VCaP (cell line): Measurements from ENCODE around the gene RASGRF2.

Source experiments
- H3K27ac ChIP-seq: fragments of 450-650 bp; 2 replicates; pipeline ENCODE4 v1.5.1; 2017
- CTCF ChIP-seq: fragments of 450-650 bp; conservative IDR thresholded peaks from 2 replicates; pipeline ENCODE4 v1.5.1; 2017; ENCODE audit warnings: mild to moderate bottlenecking, moderate library complexity

The RASGRF2 gene

GRCh38 chr5:81140943-81141342 is 180.8 kb downstream of the RASGRF2 start:
- no peak for TF ChIP-seq CTCF
- H3K27ac ChIP-seq = no peak overlapping the region

DNA sequence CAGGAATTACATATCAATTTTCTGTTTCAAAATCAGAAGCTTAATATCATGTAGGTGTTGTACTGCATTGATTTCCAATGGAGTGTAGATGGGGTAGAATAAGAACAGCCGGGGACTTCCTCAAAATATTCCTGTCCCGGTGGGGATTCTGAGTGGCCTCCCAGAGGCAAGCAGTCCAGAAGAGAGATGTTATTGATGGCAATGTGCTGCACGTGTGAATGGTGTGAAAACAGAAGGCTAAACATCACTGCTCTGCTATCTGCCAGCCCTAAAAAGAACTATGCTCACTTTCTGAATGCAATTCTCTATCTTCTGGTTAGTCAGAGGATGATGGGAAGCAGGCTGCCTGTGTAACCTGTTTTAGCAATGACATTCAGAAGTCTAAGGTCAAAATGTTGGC is 181.9 kb downstream of the RASGRF2 start:
- TF ChIP-seq CTCF = no peak
- H3K27ac ChIP-seq = no peak overlapping the region

GRCh38 chr5:81145329-81145935 is 185.3 kb downstream of the RASGRF2 start:
- no peak for TF ChIP-seq CTCF
- H3K27ac ChIP-seq = no peak overlapping the region

- no peak for TF ChIP-seq CTCF
- no peak overlapping the region for H3K27ac ChIP-seq
Observed at GRCh38 chr5:81146031-81146430, 185.9 kb downstream of the RASGRF2 start.

- H3K27ac ChIP-seq = no peak overlapping the region
Observed at GRCh38 chr5:81147011-81147885, 187.1 kb downstream of the RASGRF2 start.

DNA sequence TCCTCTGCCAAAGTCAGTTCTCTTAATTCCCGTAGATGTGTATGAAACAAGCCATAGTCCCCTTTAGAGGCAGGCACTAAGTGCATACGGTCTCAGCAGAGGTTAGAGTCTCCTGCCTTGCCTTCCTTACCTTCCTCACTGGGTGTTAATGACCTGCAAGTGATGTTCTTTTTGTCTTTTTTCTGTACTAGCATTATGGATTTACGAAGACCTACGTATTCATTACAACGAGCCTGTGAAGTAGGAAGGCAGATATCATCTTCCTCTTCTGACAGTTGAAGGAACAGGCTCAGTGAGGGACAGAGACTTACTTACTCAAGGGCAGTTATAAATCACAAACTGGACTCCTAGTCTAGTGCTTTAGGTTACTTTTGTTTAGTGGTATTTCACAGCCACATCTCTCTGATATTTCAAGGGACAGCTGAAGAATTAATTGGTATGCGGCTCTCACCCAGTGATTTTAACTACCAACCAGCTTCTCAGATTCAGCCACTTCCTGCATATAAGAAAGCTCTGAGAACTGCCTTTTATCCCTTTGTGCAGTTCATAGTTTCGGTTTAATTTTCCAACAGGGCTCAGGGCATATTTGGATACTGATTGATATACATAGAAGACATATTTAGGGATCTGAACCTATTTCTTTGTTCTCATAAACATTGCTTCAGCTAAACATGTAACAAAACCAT is 187.9 kb downstream of the RASGRF2 start:
- TF ChIP-seq CTCF = no peak
- no peak overlapping the region for H3K27ac ChIP-seq

More at GRCh38 chr5:81147011-81147885, 187.1 kb downstream of the RASGRF2 start:
- no peak for TF ChIP-seq CTCF

DNA sequence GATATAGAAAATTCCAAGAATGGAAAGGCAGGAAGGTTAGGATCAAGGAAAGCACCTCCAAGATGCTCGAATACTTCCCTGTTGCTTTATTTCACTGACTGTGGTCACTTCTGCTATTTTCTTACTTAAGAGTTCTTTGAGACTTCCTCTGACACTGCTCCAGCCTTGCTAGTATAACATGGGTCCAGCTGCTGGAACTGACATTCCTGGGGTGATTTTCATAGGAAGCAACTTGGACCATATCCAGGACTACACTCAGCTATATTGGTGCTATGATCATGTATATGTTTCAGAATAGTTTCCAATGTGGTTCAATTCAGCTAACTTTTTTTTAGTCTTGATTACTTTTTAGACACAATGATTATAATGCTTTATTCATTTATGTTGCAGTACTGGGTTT is 191.4 kb downstream of the RASGRF2 start:
- no peak for TF ChIP-seq CTCF
- no peak overlapping the region for H3K27ac ChIP-seq
